ENCODE measurements around the gene BAG2. TPM values are rescaled to one million over a fixed set of nuclear protein-coding genes. Genes with fewer than 3 reads are reported as not detected.

The BAG2 gene
- total and polyA plus RNA-seq, 10 of the 15 experiments (the other 5 are each of a cell fraction or from before 2014, with no cell fraction given), result 7.7 to 17.6 (median 9.6) TPM

DNA sequence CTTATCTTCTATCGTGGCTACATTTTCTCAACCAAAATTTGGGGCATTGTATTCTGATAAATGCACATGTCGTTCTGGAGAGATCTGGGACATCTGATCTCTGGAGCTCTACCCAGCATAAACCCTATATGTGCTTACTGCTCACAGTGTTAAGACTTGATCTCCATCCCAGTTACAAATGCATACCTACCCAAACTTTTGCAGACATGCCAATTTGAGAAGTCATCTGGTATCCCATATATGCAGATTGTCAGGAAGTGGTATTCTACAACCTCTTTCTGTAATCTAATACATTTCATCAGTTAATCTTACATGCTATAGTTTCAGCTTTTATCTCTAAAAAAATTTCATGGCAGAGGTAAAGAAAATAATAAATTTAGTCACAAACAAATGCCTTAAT is 11.2 kb downstream of the BAG2 start (continued):
- TF ChIP-seq CTCF (IDR thresholded peaks at IDR 0.05 in 2 of 3, conservative IDR thresholded peaks at IDR 0.05 in 1 of 3; ENCODE audit: control insufficient read depth in 2 of 3, extremely low read depth in 1 of 3, insufficient read depth in 1 of 3, low read depth in 3 of 3, low read length in 3 of 3), result no peak

- DNase-seq (ENCODE audit: low read depth, low spot score), result no peak
- no peak overlapping the region for H2AFZ ChIP-seq (ENCODE audit: control insufficient read depth, low read depth, low read length)
- WGBS (ENCODE audit: insufficient coverage, insufficient replicate concordance, low lambda C conversion rate, missing lambda C conversion rate), result 96% methylated on average over 2 of the region's 2 CpGs
- no peak overlapping the region for H3K9ac ChIP-seq (ENCODE audit: control insufficient read depth, insufficient read depth, low read length)
- intact Hi-C loops (cut with micrococcal nuclease; ENCODE audit: unreplicated experiment), result loop anchor here (5.0 kb wide), 1 partner anchor 127 kb away; the partner anchor contains the start of gene PRIM2
- ChIA-PET POLR2A (no interaction called here), RAD21 (ENCODE audit: unreplicated experiment) (interaction anchor here (1.7 to 2.2 kb wide), 2 partner anchors 124 to 127 kb away, joined by 3 to 10 read pairs; partner anchors contain the start of gene PRIM2), CTCF (interaction anchor here (0.9 to 2.3 kb wide), 7 partner anchors 11 to 133 kb away, joined by 3 to 16 read pairs (median 5); partner anchors contain the start of gene PRIM2), SMC1A (ENCODE audit: uncharacterized antibody, unreplicated experiment) (interaction anchor here (1.1 to 2.0 kb wide), 8 partner anchors 10 to 128 kb away, joined by 3 to 7 read pairs (median 4); partner anchors contain the start of gene PRIM2)
- in situ Hi-C loops (cut with MboI), result no loop called here
- H3K4me3 ChIP-seq, result no peak overlapping the region
- H3K4me2 ChIP-seq (ENCODE audit: control insufficient read depth, insufficient read depth), result no peak overlapping the region
- peaks cover 0 to 10% of the 10 kb centered on the region in 2 experiments; a peak in 3 of 4 replicates for H3K36me3 ChIP-seq (ENCODE audit: control insufficient read depth in 2 of 2, insufficient read depth in 2 of 2, low read length in 1 of 2)
- BruUV-seq (replicated peaks), result no TSS peak
- no peak overlapping the region for H3K27ac ChIP-seq (ENCODE audit: control insufficient read depth, insufficient read depth)
- no peaks in the 10 kb centered on the region for H4K20me1 ChIP-seq (ENCODE audit: control insufficient read depth, insufficient read depth)
- no peaks in the 10 kb centered on the region for H3K4me1 ChIP-seq (ENCODE audit: control insufficient read depth, insufficient read depth, low read length)
- H3K79me2 ChIP-seq (ENCODE audit: control insufficient read depth, insufficient read depth, low read length), result no peaks in the 10 kb centered on the region
- H3K9me3 ChIP-seq (replicated peaks; ENCODE audit: control insufficient read depth, insufficient read depth, low read length), result no peaks in the 10 kb centered on the region
- H3K27me3 ChIP-seq (replicated peaks in 1 of 2; ENCODE audit: control insufficient read depth in 2 of 2, insufficient read depth in 2 of 2, low read length in 1 of 2), result no peaks in the 10 kb centered on the region
- peak; percentile 59 for TF ChIP-seq RAD21 (IDR thresholded peaks at IDR 0.05; ENCODE audit: insufficient read depth, low read depth, low read length)
- TF ChIP-seq ZZZ3 (IDR thresholded peaks at IDR 0.05; ENCODE audit: control insufficient read depth, insufficient read length, low read depth), result no peak
- peak; percentile 28; the same call in 1 of the 2 replicates for TF ChIP-seq SMC3 (IDR thresholded peaks at IDR 0.05; ENCODE audit: borderline replicate concordance, low read length)
- TF ChIP-seq CTCF (IDR thresholded peaks at IDR 0.05 in 2 of 3, conservative IDR thresholded peaks at IDR 0.05 in 1 of 3; ENCODE audit: control insufficient read depth in 2 of 3, extremely low read depth in 1 of 3, insufficient read depth in 1 of 3, low read depth in 3 of 3, low read length in 3 of 3), result peak in 2 of 3 experiments; percentile 15 to 27; a peak in 2 of 6 replicates
- TF ChIP-seq RELB (IDR thresholded peaks at IDR 0.05; ENCODE audit: low read depth), result no peak
- ATAC-seq, result peak; percentile 48
- no peak for FAIRE-seq
Measured at GRCh38 chr6:57190140-57190539, 18.0 kb downstream of the BAG2 start.

Data from GM12878 (cell line).